ENCODE data around the gene FEM1C. TPM values are rescaled to one million over a fixed set of nuclear protein-coding genes. Genes with fewer than 3 reads are reported as not detected.
A peak's percentile ranks its signal among the peaks of the same experiment; 100 is the strongest.

FEM1C gene
- total RNA-seq, 1 donor from 2014 or later: 11.8 TPM

DNA sequence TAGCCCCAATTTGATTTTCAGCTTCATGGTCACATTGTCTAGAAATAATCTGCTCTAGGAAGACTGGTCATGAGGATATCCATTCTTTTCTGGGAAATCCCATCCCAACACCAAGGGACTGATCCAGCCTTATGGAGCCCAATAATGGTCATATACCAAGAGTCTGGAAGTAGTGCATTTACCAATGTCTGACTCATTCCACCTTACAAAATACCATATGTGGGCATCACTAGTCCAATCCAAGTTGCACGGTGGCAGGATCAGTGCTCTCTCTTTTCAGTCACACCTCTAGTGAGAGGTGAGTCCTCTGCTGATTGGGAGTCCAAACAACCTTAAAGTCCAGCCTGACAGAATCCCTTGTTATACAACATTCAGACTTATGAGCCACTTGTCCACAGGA lies 73.7 kb downstream of the FEM1C start:
- no peaks in the 10 kb centered on the region for H3K27me3 ChIP-seq (ENCODE audit: control insufficient read depth, insufficient read depth, low read length)
- TF ChIP-seq, protein P1, sequence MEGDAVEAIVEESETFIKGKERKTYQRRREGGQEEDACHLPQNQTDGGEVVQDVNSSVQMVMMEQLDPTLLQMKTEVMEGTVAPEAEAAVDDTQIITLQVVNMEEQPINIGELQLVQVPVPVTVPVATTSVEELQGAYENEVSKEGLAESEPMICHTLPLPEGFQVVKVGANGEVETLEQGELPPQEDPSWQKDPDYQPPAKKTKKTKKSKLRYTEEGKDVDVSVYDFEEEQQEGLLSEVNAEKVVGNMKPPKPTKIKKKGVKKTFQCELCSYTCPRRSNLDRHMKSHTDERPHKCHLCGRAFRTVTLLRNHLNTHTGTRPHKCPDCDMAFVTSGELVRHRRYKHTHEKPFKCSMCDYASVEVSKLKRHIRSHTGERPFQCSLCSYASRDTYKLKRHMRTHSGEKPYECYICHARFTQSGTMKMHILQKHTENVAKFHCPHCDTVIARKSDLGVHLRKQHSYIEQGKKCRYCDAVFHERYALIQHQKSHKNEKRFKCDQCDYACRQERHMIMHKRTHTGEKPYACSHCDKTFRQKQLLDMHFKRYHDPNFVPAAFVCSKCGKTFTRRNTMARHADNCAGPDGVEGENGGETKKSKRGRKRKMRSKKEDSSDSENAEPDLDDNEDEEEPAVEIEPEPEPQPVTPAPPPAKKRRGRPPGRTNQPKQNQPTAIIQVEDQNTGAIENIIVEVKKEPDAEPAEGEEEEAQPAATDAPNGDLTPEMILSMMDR (IDR thresholded peaks at IDR 0.05; ENCODE audit: insufficient read depth, low read length, severe bottlenecking): no peak
- FAIRE-seq (no peak), DNase-seq (ENCODE audit: low read depth) (peak; percentile 46)
- no peaks in the 10 kb centered on the region for H3K36me3 ChIP-seq (ENCODE audit: control insufficient read depth, insufficient read depth, low read length)
- no peak overlapping the region for H3K4me3 ChIP-seq (ENCODE audit: low read depth, low read length)

Other genes starting within 250 kb of the FEM1C start
- gene CCDC112, start 248.1 kb downstream of the FEM1C start, total RNA-seq: 4.5 and 4.9 TPM in 2 replicates
- gene TICAM2, start 57.7 kb upstream of the FEM1C start, total RNA-seq: 0.26 and 0.38 TPM in 2 replicates
- 68.9 and 102 TPM in 2 replicates for gene TMED7, start 81.3 kb upstream of the FEM1C start, total RNA-seq

Measured in bronchial epithelial cell (primary cell).